ENCODE results near the gene UBE2J2. TPM values are rescaled to one million over a fixed set of nuclear protein-coding genes. Genes with fewer than 3 reads are reported as not detected.

UBE2J2 gene
- total and polyA plus RNA-seq, 2 of the 8 experiments (the other 6 are each of a cell fraction or from before 2014, with no cell fraction given), result 33.6 to 67.9 TPM

DNA sequence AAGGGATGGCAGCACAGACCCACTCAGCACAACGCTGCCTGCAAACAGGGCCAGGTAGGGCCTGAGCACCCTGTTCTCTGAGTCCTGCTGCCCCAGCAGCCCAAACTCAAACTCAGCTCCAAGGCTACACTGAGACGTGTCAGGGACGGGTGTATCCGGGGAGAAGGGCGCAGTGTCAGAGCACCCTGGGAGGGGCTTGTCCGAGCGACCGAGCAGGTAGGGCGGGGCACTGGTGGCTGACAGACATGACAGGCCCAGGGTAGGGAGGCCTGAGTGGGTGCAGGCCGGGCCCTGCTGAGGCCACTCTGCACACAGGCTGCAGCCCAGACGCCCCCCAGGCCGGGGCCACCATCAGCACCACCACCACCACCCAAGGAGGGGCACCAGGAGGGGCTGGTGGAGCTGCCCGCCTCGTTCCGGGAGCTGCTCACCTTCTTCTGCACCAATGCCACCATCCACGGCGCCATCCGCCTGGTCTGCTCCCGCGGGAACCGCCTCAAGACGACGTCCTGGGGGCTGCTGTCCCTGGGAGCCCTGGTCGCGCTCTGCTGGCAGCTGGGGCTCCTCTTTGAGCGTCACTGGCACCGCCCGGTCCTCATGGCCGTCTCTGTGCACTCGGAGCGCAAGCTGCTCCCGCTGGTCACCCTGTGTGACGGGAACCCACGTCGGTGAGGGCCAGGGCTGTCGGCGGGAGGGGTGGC, 12.1 kb upstream of the UBE2J2 start:
- Histone ChIP-seq H2AFZ (ENCODE audit: low read length) (no peak overlapping the region), H3K56ac (replicated peaks; ENCODE audit: insufficient read length, low read depth, low read length) (no peak overlapping the region), H2AK5ac (ENCODE audit: low read depth, low read length) (no peak overlapping the region), H3K23me2 (ENCODE audit: low read depth, low read length) (no peaks in the 10 kb centered on the region), H4K5ac (ENCODE audit: insufficient read length, low read depth, low read length) (no peak overlapping the region), H2BK20ac (ENCODE audit: low read length) (no peak overlapping the region), H2BK5ac (ENCODE audit: low read depth, low read length) (no peak overlapping the region), H4K20me1 (replicated peaks in 1 of 2; ENCODE audit: control insufficient read depth in 1 of 2, insufficient read depth in 2 of 2, low read length in 2 of 2) (no peaks in the 10 kb centered on the region), H3K4ac (replicated peaks; ENCODE audit: insufficient read length, low read depth, low read length) (no peak overlapping the region), H3K36me3 (ENCODE audit: control insufficient read depth in 2 of 4, insufficient read depth in 4 of 4, low read length in 3 of 4) (no peaks in the 10 kb centered on the region), H2BK120ac (replicated peaks; ENCODE audit: low read depth, low read length) (no peak overlapping the region), H3K9ac (replicated peaks in 1 of 4; ENCODE audit: extremely low read depth in 1 of 4, low read depth in 3 of 4, low read length in 3 of 4) (no peak overlapping the region), H3K18ac (ENCODE audit: extremely low read depth, low read length) (no peak overlapping the region), H3K79me1 (ENCODE audit: low read depth, low read length) (no peaks in the 10 kb centered on the region), H3K23ac (ENCODE audit: insufficient read length) (no peak overlapping the region), H4K8ac (ENCODE audit: extremely low read depth, insufficient read depth, low read length) (peak overlapping the region; percentile 79), H3K27me3 (replicated peaks in 1 of 4; ENCODE audit: control insufficient read depth in 3 of 4, extremely low read depth in 1 of 4, insufficient read depth in 3 of 4, low read length in 3 of 4) (no peaks in the 10 kb centered on the region), H2BK15ac (ENCODE audit: low read length) (peak overlapping the region; percentile 46; the same call in 1 of the 2 replicates), H3K27ac (ENCODE audit: low read depth, low read length) (no peak overlapping the region; the same call in 1 of the 2 replicates), H3K4me2 (ENCODE audit: insufficient read depth in 1 of 2, low read depth in 2 of 2, low read length in 2 of 2) (no peak overlapping the region), H4K91ac (replicated peaks; ENCODE audit: insufficient read length, low read length) (peak overlapping the region; percentile 65), H3K4me3 (ENCODE audit: extremely low read depth in 1 of 4, insufficient read depth in 2 of 4, low read depth in 3 of 4, low read length in 4 of 4) (no peak overlapping the region), H3K14ac (ENCODE audit: insufficient read length) (no peak overlapping the region), H3K79me2 (ENCODE audit: control insufficient read depth in 1 of 2, insufficient read depth in 2 of 2, low read length in 2 of 2) (no peaks in the 10 kb centered on the region), H3K9me3 (ENCODE audit: insufficient read depth in 2 of 2, low read depth in 1 of 2, low read length in 1 of 2) (peaks cover 0 to 2% of the 10 kb centered on the region in 2 experiments; a peak in 1 of 4 replicates), H2BK12ac (ENCODE audit: low read depth, low read length) (no peak overlapping the region), H3K4me1 (replicated peaks in 1 of 4; ENCODE audit: control insufficient read depth in 3 of 4, insufficient read depth in 4 of 4, low read length in 3 of 4) (peaks cover 0 to 2% (median under 1%) of the 10 kb centered on the region in 4 experiments; a peak in 1 of 7 replicates)
- ChIA-PET POLR2A (ENCODE audit: partially characterized antibody) (interaction anchor here (0.9 to 2.6 kb wide), 3 partner anchors 11 to 44 kb away, joined by 3 to 12 read pairs (median 4); partner anchors contain the start of gene UBE2J2), CTCF (ENCODE audit: partially characterized antibody) (interaction anchor here (1.0 to 1.8 kb wide), 9 partner anchors 9 to 163 kb away, joined by 3 to 5 read pairs (median 4); no protein-coding TSS in a partner anchor)
- 88% methylated on average over 35 of the region's 37 CpGs; no CpG with 5 or more reads in 1 of the 2 experiments for WGBS, 2 experiments (ENCODE audit: extremely low coverage in 1 of 2, insufficient coverage in 1 of 2, insufficient read length in 1 of 2, insufficient replicate concordance in 2 of 2, low coverage in 1 of 2, low lambda C conversion rate in 2 of 2, missing lambda C conversion rate in 1 of 2)
- no peak for FAIRE-seq
- no peak for DNase-seq (ENCODE audit: low read depth in 1 of 2, low spot score in 2 of 2)
- no peak for TF ChIP-seq SIX5 (IDR thresholded peaks at IDR 0.05; ENCODE audit: low read depth, low read length)

All from H1 (cell line).